ENCODE results near the gene GCAT.

Gene GCAT

DNA sequence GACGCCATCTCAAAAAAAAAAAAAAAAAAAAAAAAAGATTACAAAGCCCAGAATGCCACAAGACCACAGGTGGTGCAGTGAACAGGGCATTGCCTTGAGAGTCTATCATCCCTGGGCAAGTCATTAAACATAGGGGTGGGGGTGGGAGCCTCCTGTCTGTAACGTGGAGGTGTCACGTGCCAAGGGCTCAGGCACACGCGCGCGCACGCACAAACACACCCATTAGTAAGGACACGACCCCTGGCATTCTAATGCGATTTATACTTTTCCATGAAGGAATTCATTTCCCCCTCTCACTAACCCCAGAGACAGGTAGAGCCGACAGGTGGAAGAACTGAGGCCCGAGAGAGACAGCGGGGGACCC is 5.8 kb upstream of the GCAT start:
- CTCF ChIA-PET: no interaction called here

DNA sequence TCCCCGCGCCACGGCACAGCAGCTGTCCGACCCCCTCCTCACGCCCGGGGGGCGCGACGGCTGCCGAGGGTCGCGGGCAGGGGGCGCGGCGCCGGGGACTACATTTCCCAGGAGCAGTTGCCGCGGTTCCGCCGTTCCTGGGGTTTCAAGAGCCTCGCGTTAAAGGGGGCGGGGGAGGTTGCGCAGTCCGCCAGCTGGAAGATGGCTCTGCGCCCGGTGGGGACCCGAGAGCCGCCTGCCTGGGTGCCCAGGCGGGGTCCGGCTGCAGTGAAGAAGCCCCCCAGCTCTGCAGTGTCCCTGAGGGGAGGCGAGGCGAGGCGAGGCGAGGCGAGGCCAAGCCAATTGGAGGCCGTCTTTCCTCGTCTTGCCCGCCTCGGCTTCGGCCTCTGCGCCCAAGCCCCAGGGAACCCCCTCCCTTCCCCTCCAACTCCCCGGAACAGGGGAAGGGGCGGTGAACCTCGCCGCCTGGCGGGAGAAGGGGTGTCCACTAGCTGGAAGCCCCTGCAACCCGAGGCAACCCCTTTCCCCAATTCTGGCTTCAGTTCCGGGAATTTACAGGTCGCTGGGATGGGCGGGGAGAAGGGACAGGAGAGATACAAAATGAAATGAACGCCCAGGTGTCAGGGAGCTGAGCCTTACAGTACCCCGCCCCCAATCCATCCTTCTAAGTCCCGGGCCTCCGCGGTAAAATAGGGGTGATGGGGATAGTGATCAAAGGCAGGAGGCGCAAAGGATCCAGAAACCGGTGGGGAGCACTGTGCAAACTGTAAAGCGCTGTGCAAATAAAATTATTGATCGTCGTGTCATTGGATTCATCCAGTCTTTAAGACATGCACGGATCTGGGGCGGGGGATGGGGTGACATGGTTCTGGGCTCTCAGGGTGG is 5.2 kb upstream of the GCAT start:
- DNase-seq (ENCODE audit: extremely low spot score): peak; percentile 78
- TF ChIP-seq NFRKB (IDR thresholded peaks at IDR 0.05): no peak
- peak; percentile 55; the same call in 1 of the 2 replicates for TF ChIP-seq L3MBTL2 (conservative IDR thresholded peaks at IDR 0.05)
- ChIA-PET POLR2A (interaction anchor here (0.6 to 1.6 kb wide), 10 partner anchors 34 to 194 kb away, joined by 3 to 8 read pairs (median 3); partner anchors contain the start of genes ANKRD54, EIF3L, GGA1 and NOL12), CTCF (interaction anchor here (0.6 kb wide), 1 partner anchor 789 kb away, joined by 3 read pairs; no protein-coding TSS in a partner anchor)

More for the DNA sequence above, 5.8 kb upstream of the GCAT start:
- no peak for DNase-seq (ENCODE audit: extremely low spot score)
- TF ChIP-seq FOXK2 (IDR thresholded peaks at IDR 0.05) (no peak), ARNT (IDR thresholded peaks at IDR 0.05) (0 out of 2 replicates have a peak, but pooled peaks have one; percentile 7), BHLHE40 (IDR thresholded peaks at IDR 0.05; ENCODE audit: borderline replicate concordance) (no peak)
- POLR2A ChIA-PET: interaction anchor here (1.0 to 1.6 kb wide), 5 partner anchors 61 to 194 kb away, joined by 3 to 8 read pairs (median 3); partner anchors contain the start of genes GGA1, NOL12 and PDXP

DNA sequence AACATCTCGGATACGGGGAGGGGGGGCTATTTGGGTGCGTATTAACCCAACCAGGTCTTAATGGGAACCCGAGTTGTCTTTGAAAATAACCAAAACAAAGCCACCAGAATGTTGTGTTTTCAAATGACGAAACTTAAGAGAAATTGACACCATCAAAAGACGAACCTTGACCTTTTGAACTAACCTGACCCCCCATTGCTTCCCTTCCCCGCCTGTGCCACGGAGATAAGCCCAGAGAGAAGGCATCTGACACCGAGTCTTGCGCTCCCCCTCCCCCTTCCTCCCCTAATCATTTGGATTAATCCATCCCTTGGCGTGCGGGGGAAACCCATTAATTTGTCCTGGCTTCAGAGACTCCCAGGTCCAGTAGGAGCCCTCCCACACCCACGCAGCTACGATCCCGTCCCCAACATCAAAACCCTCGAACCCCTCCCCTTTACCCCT is 4.5 kb upstream of the GCAT start:
- TF ChIP-seq ELF4 (IDR thresholded peaks at IDR 0.05) (no peak), L3MBTL2 (conservative IDR thresholded peaks at IDR 0.05) (no peak), FOXK2 (IDR thresholded peaks at IDR 0.05) (no peak), ZNF384 (IDR thresholded peaks at IDR 0.05) (no peak), SUZ12 (IDR thresholded peaks at IDR 0.05) (no peak), BHLHE40 (IDR thresholded peaks at IDR 0.05; ENCODE audit: borderline replicate concordance) (no peak), CTBP1 (IDR thresholded peaks at IDR 0.05; ENCODE audit: borderline replicate concordance) (no peak), HDGF (IDR thresholded peaks at IDR 0.05; ENCODE audit: borderline replicate concordance) (no peak)
- TF ChIP-seq, protein P1, sequence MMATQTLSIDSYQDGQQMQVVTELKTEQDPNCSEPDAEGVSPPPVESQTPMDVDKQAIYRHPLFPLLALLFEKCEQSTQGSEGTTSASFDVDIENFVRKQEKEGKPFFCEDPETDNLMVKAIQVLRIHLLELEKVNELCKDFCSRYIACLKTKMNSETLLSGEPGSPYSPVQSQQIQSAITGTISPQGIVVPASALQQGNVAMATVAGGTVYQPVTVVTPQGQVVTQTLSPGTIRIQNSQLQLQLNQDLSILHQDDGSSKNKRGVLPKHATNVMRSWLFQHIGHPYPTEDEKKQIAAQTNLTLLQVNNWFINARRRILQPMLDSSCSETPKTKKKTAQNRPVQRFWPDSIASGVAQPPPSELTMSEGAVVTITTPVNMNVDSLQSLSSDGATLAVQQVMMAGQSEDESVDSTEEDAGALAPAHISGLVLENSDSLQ (IDR thresholded peaks at IDR 0.05): no peak
- no peak for DNase-seq (ENCODE audit: extremely low spot score)
- CTCF ChIA-PET: interaction anchor here (0.6 kb wide), 1 partner anchor 790 kb away, joined by 3 read pairs; no protein-coding TSS in a partner anchor
- POLR2A ChIA-PET: interaction anchor here (0.6 to 6.9 kb wide), 9 partner anchors 14 to 144 kb away, joined by 3 to 78 read pairs (median 3); partner anchors contain the start of genes ANKRD54, EIF3L, NOL12 and PDXP

DNA sequence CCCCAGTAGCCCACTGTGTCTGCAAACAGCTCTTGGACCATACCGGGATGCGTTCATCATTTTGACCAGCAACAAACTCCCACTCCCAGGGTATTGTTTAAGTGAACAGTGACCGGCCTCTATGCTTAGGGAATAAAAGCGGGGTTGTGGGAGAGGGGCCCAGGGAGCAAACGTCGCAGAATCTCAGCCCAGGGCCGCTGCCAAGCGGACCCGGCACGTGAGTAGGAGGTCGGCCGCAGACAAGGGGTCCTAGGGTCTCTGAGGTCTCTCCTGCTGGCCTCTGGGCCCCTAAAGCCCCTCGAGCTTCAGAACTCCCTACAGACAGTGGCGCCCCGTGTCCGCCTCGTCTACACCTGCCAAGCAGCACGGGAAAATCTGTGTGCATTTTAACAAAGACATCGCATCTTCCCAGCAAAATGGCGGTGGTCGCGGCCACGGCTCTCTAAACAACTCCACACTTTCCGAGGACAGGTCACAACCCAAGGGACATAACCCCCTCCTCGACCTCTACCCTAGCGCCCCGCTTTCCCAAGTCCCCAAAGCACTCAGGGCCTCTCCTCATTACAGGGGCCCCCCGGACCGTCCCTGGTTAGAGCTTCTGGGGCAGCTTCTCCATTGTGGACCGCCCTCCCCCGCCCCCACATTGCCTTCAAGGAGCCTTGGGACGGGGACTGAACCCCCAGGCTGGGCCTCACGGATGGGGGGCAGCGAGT is 3.9 kb upstream of the GCAT start:
- POLR2A ChIA-PET: interaction anchor here (0.6 to 6.9 kb wide), 12 partner anchors 10 to 146 kb away, joined by 3 to 78 read pairs (median 3); partner anchors contain the start of genes ANKRD54, EIF3L and PDXP
- CTCF ChIA-PET: no interaction called here
- DNase-seq (ENCODE audit: extremely low spot score): no peak
- TF ChIP-seq NFRKB (IDR thresholded peaks at IDR 0.05): no peak
- TF ChIP-seq ZNF384 (IDR thresholded peaks at IDR 0.05): no peak
- TF ChIP-seq LEF1 (IDR thresholded peaks at IDR 0.05; ENCODE audit: borderline replicate concordance): no peak
- TF ChIP-seq SP1 (IDR thresholded peaks at IDR 0.05): no peak
- TF ChIP-seq HDGF (IDR thresholded peaks at IDR 0.05; ENCODE audit: borderline replicate concordance): no peak
- TF ChIP-seq, protein P1 (IDR thresholded peaks at IDR 0.05): no peak
- no peak for TF ChIP-seq BHLHE40 (IDR thresholded peaks at IDR 0.05; ENCODE audit: borderline replicate concordance)
- TF ChIP-seq ELF4 (IDR thresholded peaks at IDR 0.05): no peak
- no peak for TF ChIP-seq FOXK2 (IDR thresholded peaks at IDR 0.05)
- no peak for TF ChIP-seq FOXM1 (IDR thresholded peaks at IDR 0.05; ENCODE audit: borderline replicate concordance)

DNA sequence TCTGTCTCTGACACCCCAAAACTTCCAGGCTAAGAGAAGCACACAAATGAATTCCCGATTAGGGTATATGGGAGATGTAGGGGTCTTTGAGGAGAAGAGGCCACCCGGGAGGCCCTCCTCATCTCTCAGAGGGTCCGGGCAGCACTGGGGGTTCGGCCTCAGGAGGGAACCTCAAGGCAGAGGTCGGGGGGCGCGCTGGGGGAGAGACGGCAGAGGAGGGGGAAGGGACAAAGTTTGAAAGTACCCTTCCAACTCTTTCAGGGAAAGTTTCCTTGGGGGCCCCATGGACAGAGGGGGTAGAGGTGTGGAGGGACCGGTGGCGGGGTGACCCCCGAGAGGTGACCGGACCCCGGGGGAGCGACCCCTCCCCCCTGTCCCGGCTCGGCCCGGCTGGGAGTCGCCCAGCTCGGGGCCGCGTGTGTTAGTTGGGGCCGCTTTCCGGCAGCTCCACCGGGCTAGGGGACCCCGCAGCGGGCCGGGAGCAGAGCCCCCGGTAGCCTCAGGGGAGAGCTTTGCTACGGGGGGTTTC is 3.3 kb upstream of the GCAT start:
- CTCF ChIA-PET: interaction anchor here (0.6 kb wide), 1 partner anchor 161 kb away, joined by 3 read pairs; no protein-coding TSS in a partner anchor
- DNase-seq (ENCODE audit: extremely low spot score): no peak
- no peak for TF ChIP-seq TARDBP (IDR thresholded peaks at IDR 0.05)
- no peak for TF ChIP-seq CTBP1 (IDR thresholded peaks at IDR 0.05; ENCODE audit: borderline replicate concordance)
- TF ChIP-seq, protein P1 (IDR thresholded peaks at IDR 0.05): no peak
- no peak for TF ChIP-seq FOXA1 (IDR thresholded peaks at IDR 0.05)
- no peak for TF ChIP-seq HDGF (IDR thresholded peaks at IDR 0.05; ENCODE audit: borderline replicate concordance)
- TF ChIP-seq SP1 (IDR thresholded peaks at IDR 0.05): no peak
- no peak for TF ChIP-seq NFRKB (IDR thresholded peaks at IDR 0.05)
- POLR2A ChIA-PET: interaction anchor here (0.9 to 6.9 kb wide), 26 partner anchors 8 to 243 kb away, joined by 3 to 78 read pairs (median 4); partner anchors contain the start of genes ANKRD54, C22orf23, GGA1 and NOL12

All from HEK293T (cell line).